NOMO-1 treated with DMSO at 0.1 percent for 48 hours (cell line): ENCODE data around the gene BHLHA9.

Experiments used
- DNase-seq: peaks from one replicate; lab custom pipeline; 2025; ENCODE audit not compliant: unreplicated experiment; lab: John Stamatoyannopoulos, UW

The BHLHA9 gene

DNA sequence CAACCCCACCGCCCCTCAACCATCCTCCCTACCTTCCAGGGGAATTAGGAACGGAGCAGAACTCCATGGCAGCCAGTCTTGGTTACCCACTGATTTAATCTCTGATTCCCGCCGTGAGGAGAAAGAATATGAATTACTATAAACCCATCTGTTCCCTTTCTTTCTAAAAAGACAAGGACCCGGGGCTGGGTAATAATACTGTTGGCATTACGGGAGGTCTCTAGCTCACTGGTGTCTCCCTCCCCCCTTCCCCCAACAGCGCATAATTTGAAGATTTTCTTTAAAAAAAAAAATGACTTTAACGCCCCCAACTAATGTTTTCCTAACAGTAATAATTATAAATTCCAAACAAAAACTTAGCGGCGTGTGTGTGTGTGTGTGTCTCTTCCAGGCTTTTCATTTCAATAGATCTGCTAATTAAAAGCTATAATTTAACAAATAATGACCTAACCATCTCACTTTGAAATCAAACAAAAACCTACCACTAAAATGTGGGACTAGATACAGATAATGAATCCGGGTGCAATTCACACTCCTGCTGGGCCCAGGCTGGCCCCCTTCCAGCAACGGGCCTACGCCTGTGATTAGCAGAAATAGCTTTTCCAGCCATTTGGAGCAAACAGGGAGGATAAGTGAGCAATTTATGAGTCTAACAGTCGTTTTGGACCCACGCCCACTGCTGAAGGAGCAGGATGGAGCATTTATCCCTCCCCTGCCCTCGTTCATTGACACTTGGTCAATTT lies 18.2 kb upstream of the BHLHA9 start:
- no peak for DNase-seq

DNA sequence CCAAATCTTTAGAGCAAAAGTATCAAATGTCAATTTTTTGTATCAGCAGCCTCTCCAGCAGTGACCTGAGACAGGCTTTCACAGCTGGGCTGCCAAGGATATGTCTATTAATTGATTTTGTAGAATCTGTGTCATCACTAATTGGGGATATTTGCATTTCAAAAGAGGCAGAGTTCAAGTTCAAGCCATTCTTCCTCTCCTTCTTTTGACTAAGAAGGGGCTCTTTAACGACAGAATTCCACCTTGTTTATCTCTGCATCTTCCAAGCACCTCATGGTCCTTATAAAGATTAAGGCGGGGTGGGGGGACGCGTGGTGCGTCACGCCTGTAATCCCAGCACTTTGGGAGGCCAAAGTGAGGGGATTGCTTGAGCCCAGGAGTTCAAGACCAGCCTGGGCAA lies 15.2 kb upstream of the BHLHA9 start:
- no peak for DNase-seq

DNA sequence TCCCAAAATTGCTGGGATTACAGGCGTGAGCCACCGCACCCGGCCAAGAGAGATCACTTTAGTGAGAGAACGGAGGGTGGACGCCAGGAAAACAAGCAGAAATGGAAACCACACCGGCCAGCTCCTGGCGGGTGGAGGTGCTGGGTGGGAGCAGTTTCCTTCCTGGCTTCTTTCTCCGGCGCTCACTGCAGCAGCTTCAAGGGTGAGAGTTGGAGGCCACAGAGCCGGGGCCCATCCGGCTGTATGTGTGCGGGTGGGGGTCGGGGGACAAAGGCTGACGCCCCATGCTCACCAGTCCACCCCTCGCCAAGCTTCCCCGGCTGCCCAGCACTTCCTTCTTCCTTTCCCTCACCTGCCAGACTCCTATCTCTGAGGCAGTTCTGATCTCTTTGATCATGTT lies 13.5 kb upstream of the BHLHA9 start:
- no peak for DNase-seq

DNA sequence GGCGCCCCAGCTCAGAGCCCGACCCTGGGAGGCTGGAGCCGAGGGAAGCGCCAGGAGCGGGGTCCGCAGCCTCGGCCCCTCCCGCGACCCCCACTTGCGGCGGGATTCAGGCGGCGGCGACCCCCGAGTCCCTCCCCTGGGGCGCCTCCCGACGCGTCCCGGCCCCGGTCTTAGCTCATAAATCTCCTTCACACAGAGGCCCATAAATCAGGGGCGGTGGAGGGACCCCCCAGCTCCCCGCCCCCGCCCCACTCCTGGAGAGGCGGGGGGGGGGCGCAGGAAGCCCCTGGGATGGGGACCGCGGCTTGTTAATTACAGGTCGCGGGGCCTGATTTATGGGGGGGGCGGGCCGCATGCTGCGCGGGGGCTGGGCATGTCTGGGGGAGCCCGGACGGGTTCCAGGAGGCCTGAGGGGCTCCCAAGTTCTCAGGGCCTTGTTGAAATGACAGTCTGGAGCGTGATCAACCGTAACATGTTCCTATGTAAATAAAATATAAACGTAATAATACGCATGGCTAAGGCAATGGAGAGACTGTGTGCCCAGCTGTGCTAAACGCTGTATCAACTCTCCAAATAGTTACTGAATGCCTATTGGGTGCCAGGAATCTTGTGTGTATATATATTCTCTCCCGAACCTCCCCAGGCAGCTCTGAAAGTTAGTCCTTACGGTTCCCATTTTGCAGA lies 10.0 kb upstream of the BHLHA9 start:
- no peak for DNase-seq

DNA sequence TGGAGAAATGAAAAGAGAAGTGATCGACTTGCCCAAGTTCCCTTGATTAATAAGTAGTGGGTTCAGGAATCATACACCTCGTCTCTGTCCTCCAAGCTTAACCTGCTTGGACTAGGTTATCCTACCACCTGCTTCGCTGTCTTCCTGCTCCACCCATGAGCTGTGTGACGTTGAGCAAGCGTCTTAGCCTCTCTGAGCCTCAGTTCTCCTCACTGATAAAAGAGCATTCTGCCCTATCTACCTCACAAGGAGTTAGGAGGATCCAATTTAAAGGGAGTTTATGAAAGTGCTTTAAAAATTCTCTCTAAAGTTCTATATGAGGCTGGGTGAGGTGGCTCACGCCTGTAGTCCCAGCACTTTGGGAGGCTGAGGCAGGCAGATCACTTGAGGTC lies 9.5 kb upstream of the BHLHA9 start:
- DNase-seq = no peak

DNA sequence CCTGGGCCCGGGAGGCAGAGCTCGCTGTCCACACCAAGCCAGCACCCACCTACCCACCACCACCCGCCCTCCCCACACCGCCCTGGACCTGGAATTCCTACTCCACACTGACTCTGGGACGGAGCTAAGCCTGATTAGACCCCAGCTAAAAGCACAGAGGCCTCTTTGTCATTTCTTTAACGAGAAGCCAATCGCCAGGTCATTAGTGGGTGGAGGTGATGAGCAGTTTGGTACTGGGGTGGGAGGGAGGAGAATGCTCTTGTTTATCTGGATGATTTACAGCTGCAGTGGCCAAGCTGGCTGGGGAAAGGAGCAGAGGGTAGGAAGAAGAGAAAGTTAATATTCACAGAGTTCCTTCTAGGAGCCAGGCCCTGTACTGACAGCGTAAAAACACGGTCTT lies 6.0 kb upstream of the BHLHA9 start:
- no peak for DNase-seq

DNA sequence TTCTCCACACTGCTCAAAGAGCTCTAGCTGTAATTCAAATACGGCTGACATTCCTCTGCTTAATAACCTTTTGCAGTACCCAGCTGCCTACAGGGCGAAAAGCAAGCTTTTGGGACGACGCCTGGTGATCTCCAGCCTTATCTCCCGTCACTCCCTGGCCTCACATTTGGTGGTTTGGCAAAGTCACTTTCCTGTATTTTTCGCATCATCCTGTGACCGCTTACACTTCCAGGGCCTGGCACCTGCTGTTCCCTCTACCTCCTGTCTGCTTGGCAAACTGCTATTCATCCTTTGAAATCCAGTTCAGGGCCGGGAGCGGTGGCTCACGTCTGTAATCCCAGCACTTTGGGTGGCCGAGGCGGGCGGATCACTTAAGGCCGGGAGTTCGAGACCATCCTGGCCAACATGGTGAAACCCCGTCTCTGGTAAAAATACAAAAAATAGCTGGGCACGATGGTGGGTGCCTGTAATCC lies 2.7 kb upstream of the BHLHA9 start:
- no peak for DNase-seq

DNA sequence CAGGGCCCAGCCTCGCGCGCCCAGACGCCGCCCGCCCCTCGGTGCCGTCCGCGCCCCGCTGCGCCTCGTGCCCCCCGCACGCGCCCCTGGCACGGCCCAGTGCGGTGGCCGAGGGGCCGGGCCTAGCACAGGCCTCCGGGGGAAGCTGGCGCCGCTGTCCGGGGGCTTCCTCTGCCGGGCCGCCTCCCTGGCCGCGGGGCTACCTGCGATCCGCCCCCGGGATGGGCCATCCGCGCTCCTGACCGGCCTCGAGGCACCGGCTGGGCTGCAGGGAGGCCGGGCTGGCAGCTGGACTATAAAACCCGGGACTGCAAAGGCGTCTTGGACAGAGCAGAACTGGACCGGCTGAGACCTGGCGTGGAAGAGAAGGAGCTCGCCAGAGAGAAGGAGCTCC lies 783 bp downstream of the BHLHA9 start:
- no peak for DNase-seq

DNA sequence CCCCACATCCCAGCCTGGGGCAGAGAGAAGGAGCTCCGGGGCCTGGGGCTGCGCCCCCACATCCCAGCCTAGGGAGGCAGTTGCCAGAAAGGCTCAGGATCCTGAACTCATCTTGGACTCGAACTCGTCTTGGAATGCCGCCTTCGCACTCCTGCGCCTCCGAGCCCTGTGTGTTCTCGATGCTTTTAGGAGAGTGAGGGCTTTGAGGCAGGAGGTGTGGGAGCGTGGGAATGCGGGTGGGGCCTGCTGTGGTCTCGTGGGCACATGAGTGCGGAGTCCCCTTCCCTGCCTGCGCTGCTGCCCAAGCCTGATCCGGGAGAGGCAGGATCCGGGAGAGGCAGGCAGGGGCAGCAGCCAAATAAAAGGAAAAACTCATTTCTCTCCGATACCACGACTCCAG lies 1.2 kb downstream of the BHLHA9 start:
- no peak for DNase-seq

DNA sequence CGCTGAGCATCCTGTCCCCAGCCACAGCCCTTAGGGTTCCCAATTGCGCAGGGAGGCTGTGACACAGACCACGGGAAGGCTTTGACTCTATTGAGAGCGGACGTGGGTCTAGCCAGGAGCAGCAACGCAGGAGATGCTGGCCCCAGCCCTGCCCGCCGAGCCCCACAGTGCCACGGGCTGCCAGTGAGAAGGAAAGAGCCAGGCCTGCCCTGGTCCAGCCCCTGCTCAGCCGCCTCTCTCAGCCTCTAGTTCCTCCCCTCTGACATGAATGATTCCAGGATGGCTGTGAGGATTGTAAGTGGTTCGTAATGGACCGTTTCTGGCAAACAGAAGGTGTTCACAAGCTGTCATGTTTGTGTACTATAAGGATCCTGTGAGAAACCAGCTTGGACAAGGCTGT lies 2.5 kb downstream of the BHLHA9 start:
- DNase-seq = no peak

DNA sequence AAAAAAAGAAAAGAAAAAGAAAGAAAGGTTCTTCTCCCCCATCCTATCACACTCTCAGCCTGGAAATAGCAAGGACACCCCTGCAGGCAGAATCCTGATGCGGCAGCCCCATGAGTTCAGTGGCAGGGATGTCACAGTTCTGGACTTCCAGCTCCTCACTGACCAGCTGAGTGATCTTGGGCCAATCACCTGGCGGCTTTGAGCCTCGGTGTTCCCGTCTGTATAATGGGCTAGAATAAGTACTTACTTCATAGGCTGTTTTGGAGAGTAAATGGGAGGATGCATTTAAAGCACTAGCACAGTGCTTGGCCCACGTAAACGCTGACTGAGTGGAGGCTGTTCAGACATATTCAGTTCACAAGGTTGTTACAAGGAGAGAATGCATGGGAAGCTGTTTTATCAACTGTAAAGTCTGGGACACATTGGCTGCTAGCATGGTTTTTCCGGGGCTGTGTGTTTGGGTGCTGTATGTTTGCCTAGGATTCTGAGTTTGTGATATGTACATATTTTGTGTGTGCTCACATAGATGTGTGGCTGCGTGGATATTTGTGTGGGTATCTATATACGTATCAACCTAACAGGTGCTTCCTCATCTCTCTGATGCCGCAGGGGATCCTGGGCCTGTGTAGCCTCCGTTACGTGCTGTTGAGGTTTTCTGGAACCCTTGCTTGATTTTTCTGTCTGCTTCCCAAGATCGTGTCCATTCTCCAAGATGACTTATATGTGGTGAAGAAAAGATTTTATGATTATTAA lies 3.4 kb downstream of the BHLHA9 start:
- no peak for DNase-seq

DNA sequence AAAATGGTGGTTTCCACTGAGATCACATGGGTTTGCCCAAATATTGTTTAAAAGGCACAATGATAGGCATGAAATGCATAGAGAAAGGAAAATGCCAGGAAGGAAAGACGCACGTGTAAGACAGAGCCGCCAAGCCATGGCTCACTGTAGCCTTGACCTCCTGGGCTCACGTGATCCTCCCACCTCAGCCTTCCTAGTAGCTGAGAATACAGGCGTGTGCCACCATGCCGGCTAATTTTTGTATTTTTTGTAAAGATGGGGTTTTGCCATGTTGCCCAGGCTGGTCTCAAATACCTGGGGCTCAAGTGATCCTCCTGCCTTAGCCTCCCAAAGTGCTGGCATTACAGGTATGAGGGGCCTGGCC lies 4.0 kb downstream of the BHLHA9 start:
- no peak for DNase-seq

DNA sequence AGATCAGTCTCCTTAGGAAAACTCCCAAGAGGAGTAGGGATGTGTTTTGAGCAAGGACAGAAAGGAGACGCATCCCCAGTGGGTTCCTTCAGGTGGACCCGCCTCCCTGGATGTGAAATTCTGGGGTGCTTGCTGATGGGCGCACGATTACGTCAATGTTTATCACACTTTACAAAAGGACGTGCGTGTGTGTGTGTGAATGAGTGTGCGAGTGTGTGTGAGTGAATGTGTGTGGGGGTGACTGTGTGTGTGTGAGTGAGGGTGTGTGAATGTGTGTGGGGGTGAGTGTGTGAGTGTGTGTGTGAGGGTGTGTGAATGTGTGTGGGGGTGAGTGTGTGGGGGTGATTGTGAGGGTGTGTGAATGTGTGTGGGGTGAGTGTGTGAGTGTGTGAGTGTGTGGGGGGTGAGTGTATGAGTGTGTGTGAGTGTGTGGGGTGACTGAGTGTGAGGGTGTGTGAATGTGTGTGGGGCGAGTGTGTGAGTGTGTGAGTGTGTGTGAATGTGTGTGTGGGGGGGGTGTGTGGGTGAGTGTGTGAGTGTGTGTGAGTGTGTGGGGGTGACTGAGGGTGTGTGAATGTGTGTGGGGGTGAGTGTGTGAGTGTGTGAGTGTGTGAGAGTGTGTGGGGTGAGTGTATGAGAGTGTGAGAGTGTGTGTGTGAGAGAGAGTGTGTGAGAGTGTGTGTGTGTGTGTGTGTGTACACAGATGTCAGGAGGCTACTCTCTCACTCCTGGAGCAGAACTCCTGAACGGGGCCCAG lies 5.1 kb downstream of the BHLHA9 start:
- DNase-seq = no peak

DNA sequence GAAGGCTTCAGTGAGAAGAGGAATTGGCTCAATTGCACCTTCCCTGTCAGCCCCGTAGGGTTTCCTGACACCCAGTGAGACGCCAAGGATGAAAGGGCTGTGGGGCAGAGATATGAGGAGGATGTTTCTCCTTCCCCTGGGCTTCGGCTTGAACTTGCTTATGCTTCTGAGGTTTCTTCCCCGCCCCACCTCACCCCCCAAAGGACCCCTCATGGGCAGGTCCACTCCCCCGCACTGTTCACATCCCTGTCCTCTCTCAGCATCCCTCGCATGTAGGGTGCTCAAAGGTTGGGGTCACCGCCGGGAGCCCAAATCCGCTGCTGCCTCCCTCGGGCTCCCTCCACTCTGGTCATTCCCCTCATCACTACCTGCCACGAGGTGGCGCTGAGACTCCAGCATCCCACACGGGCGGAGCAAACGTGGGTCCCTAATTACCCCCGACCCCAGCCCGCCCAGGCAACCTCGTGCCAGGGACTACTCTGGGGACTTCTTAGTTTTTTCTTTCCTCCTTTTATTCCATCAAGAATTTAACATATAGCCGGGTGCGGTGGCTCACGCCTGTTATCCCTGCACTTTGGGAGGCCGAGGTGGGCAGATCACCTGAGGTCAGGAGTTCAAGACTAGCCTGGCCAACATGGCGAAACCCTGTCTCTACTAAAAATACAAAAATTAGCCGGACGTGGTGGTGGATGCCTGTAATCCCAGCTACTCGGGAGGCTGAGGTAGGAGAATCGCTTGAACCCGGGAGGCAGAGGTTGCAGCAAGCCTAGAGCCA lies 5.9 kb downstream of the BHLHA9 start:
- peak; percentile 52 for DNase-seq

DNA sequence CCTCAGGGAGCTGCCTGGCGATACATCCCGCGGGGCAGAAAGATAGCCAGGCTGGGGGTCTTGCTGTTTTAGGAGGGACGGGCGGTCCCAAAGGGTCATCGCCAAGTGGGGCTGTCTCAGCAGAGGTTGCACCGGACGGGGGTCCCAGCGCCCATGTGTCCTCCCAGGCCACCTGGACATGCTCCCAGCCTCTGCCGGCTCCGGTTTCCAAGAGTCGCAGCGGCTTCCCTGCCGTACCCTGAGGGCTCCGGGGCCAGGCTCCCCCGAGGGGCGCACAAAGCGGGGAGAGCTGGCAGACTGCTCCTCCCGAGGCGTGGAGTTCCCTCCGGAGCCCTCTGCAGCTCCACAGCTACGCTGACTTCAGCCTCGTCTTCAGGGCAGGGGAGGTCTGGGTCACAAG lies 10.4 kb downstream of the BHLHA9 start:
- DNase-seq = no peak

DNA sequence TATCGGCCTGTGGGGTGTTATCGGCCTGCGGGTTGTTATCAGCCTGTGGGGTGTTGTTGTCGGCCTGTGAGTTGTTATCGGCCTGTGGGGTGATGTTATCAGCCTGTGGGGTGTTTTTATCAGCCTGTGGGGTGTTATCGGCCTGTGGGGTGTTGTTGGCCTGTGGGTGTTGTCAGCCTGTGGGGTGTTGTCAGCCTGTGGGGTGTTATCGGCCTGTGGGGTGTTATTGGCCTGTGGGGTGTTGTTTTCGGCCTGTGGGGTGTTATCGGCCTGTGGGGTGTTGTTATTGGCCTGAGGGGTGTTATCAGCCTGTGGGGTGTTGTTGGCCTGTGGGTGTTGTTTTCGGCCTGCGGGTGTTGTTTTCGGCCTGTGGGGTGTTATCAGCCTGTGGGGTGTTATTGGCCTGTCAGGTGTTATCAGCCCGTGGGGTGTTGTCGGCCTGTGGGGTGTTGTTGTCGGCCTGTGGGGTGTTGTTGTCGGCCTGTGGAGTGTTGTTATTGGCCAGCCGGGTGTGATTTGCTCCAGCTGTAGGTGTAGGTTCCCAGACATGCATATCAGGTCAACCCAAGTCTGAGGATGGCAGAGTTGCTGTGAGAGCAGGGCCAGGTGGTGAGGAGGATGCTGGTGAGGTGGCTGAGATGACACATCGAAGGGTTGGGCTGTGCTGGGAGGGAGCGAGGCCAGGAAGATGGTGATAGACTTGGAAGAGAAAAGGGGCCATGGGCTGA lies 16.3 kb downstream of the BHLHA9 start:
- DNase-seq = no peak

DNA sequence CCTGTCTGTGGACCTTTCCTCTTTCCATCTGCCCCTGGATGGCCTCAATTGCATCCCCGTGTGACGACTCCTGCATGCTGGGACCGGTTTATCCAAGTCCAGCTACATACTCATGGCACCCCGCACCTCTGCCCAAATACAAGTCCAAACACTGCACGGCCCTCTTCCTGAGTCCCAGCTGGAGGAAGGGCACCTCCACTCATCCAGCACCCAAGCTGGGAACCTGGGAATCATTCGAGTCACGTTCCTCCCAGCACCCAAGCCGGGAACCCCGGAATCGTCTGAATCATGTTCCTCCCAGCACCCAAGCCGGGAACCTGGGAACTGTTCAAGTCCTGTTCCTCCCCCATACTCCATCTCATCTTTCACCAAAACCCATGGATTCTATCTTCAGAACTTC lies 19.5 kb downstream of the BHLHA9 start:
- DNase-seq = no peak

DNA sequence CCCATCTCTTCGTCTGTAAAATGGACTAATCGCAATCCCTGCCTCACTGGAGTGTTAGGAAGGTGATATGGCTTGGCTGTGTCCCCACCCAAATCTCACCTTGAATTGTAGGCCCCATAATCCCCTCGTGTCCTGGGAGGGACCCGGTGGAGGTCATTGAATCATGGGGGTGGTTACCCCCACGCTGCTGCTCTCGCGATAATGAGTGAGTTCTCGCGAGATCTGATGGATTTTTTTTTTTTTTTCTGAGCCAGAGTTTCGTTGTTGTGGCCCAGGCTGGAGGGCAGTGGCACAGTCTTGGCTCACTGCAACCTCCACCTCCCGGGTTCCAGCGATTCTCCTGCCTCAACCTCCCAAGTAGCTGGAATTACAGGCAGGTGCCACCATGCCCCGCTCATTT lies 20.4 kb downstream of the BHLHA9 start:
- DNase-seq = no peak

DNA sequence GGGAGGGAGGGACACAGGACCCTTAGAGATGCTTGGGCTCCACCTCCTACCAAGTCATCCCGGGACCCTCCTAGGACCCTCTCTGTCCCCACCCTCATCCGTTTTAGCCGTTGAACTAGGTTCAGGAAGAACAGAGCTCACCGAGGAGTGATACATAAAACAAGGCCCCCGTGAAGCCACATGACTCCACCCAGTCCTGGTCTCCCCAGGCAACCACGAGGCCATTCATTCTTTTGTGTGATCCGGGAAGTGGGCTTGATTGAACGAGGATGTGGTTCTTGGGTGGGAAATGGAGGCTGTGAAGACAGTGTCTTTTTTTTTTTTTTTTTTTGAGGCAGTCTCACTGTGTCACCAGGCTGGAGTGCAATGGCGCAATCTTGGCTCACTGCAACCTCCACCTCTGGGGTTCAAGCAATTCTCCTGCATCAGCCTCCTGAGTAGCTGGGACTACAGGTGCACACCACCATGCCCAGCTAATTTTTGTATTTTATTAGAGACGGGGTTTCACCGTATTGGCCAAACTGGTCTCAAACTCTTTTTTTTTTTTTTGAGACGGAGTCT lies 24.0 kb downstream of the BHLHA9 start:
- DNase-seq = peak; percentile 58

DNA sequence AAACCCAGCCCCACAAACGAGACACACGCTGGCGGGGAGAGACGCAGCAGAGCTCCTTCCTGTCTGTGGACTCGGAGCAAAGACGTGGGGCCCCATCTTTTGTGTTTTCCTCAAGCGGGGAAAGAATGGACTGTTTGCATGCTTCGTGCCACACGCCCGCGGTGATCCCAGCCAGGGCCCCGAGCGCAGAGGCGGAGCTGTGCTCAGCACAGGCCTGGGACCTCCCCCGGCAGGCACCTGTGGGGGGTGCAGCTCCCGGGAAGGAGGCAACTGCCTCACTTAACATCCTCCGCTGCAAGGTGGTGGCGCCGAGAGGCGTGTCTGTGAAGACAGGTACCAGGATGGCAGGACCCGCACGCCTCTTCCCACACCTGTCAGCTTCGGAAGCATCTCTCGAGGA lies 28.4 kb downstream of the BHLHA9 start:
- no peak for DNase-seq
